A549 (cell line): ENCODE measurements around the gene KRTAP9-1. TPM values are rescaled to one million over a fixed set of nuclear protein-coding genes. Genes with fewer than 3 reads are reported as not detected.
A peak's percentile ranks its signal among the peaks of the same experiment; 100 is the strongest.

ENCODE experiments used
- ATAC-seq, 2 experiments: fragments of 200-7000 bp in 1 of 2; fragments of >200 bp in 1 of 2; cut with Nextera tagmentation in 1 of 2; cut with Tn5 transposase in 1 of 2; 3 replicates each; pipeline versions ENCODE4 v1.8.0 to v1.9.1; 2018 to 2020; ENCODE audit warnings: mild to moderate bottlenecking in 1 of 2, moderate library complexity in 1 of 2
- CTCF ChIA-PET: fragments of 300-600 bp; sonication (Branson Sonifier 250); formaldehyde crosslinking; extraction: SDS; loops from one replicate; lab custom pipeline; 2021; ENCODE audit warnings: antibody characterized with exemption, inconsistent platforms; lab: Yijun Ruan, JAX
- POLR2A ChIA-PET: fragments of 350-600 bp; formaldehyde crosslinking; extraction: SDS; loops from one replicate; lab custom pipeline; 2021; ENCODE audit warnings: antibody characterized with exemption, inconsistent platforms; lab: Yijun Ruan, JAX
- DNase-seq, 2 experiments: peaks; one replicate each; pipeline versions ENCODE4 v3.0.0 to v3.0.0-alpha.2; 2011 to 2016; ENCODE audit warnings: low read depth in 1 of 2, low spot score in 1 of 2
- FAIRE-seq: peaks from 2 replicates; lab custom pipeline; 2011; peaks lifted over from hg19 to GRCh38; lab: Jason Lieb, UNC
- H3K27ac ChIP-seq, 2 experiments: fragments of >200 bp; sonication (Bioruptor Twin); formaldehyde crosslinking; 3 replicates each; pipeline ENCODE4 v1.5.1; 2016 to 2017
- H3K4me1 ChIP-seq: fragments of >200 bp; sonication (Bioruptor Twin); formaldehyde crosslinking; 3 replicates; pipeline ENCODE4 v1.6.1; 2016
- H3K4me2 ChIP-seq: fragments of >200 bp; sonication (Bioruptor Twin); formaldehyde crosslinking; 3 replicates; pipeline ENCODE4 v1.6.1; 2016
- H3K4me3 ChIP-seq: fragments of >200 bp; sonication (Bioruptor Twin); formaldehyde crosslinking; 3 replicates; pipeline ENCODE4 v1.5.1; 2016
- H3K9me3 ChIP-seq: fragments of >200 bp; sonication (Bioruptor Twin); formaldehyde crosslinking; 3 replicates; pipeline ENCODE4 v1.6.1; 2016
- CBX2 ChIP-seq: fragments of 200-600 bp; sonication (generic); IDR thresholded peaks from 2 replicates; pipeline ENCODE4 v1.6.1; 2016; ENCODE audit warnings: low read depth, mild to moderate bottlenecking, borderline replicate concordance
- CHD2 ChIP-seq: fragments of 150-350 bp; IDR thresholded peaks from 2 replicates; pipeline ENCODE4 v1.6.1; 2014; ENCODE audit warnings: low read length; ENCODE audit not compliant: partially characterized antibody
- FOSL2 ChIP-seq, 2 experiments: fragments of 450-650 bp in 1 of 2; fragments of >200 bp in 1 of 2; sonication (Bioruptor Twin) in 1 of 2; formaldehyde crosslinking; IDR thresholded peaks; 2 replicates each; pipeline versions ENCODE4 v1.5.0 to v1.6.1; 2016 to 2020; ENCODE audit warnings: mild to moderate bottlenecking in 1 of 2, moderate library complexity in 1 of 2
- GATA3 ChIP-seq: IDR thresholded peaks from 2 replicates; pipeline ENCODE4 v1.6.1; 2012; ENCODE audit warnings: borderline replicate concordance
- HDAC2 ChIP-seq: fragments of 200-600 bp; sonication (generic); IDR thresholded peaks from 2 replicates; pipeline ENCODE4 v1.6.1; 2016
- KDM5A ChIP-seq: fragments of 200-600 bp; sonication (generic); IDR thresholded peaks from 2 replicates; pipeline ENCODE4 v1.6.1; 2016; ENCODE audit warnings: antibody characterized with exemption, mild to moderate bottlenecking
- MAFK ChIP-seq: fragments of 450-650 bp; IDR thresholded peaks from 2 replicates; pipeline ENCODE4 v1.6.1; 2014; ENCODE audit not compliant: partially characterized antibody
- MAZ ChIP-seq: fragments of 150-350 bp; IDR thresholded peaks from 2 replicates; pipeline ENCODE4 v1.6.1; 2014; ENCODE audit warnings: antibody characterized with exemption, low read depth, low read length, borderline replicate concordance
- MYC ChIP-seq: IDR thresholded peaks from 2 replicates; pipeline ENCODE4 v1.6.1; 2012; ENCODE audit warnings: mild to moderate bottlenecking, inconsistent platforms, low read length, improper control_type of control experiment, borderline replicate concordance
- RARB ChIP-seq: fragments of 250-450 bp; sonication (Bioruptor Pico); IDR thresholded peaks from 2 replicates; pipeline ENCODE4 v1.8.0; 2021; ENCODE audit warnings: mild to moderate bottlenecking, moderate library complexity
- RCOR1 ChIP-seq: fragments of 150-350 bp; IDR thresholded peaks from 2 replicates; pipeline ENCODE4 v1.6.1; 2014; ENCODE audit warnings: antibody characterized with exemption, low read length, low read depth
- TFCP2L1 ChIP-seq: fragments of 250-450 bp; sonication (Bioruptor Pico); IDR thresholded peaks from 2 replicates; pipeline ENCODE4 v1.5.0; 2021; ENCODE audit warnings: mild to moderate bottlenecking
- TP53 ChIP-seq: fragments of 250-450 bp; sonication (Bioruptor Pico); IDR thresholded peaks from 2 replicates; pipeline ENCODE4 v1.5.0; 2021; ENCODE audit warnings: mild to moderate bottlenecking, moderate library complexity
- ZFP36 ChIP-seq: fragments of 450-650 bp; IDR thresholded peaks from 2 replicates; pipeline ENCODE4 v1.6.1; 2014; ENCODE audit warnings: borderline replicate concordance; ENCODE audit not compliant: partially characterized antibody
- ZNF302 ChIP-seq: fragments of 250-450 bp; sonication (Bioruptor Pico); IDR thresholded peaks from 2 replicates; pipeline ENCODE4 v1.9.0; 2021; ENCODE audit warnings: inconsistent platforms, mild to moderate bottlenecking, moderate library complexity
- WGBS: methylation state at CpG from one replicate; pipeline ENCODE4 v1.1.6; 2017; ENCODE audit errors: missing lambda C conversion rate; 5-methylcytosine and 5-hydroxymethylcytosine counted together
- polyA plus RNA-seq, 4 experiments: library from polyadenylated mRNA; depleted of rRNA in 3 of 4; stranded (reverse); fragments of >200 nt; fragmentation: RNase III in 1 of 4; extraction: RNeasy Plus Mini Kit Qiagen cat#74134 plus additional on column Dnase treatment in 1 of 4; gene quantifications; 2 replicates in 3 of 4; 3 replicates in 1 of 4; pipeline ENCODE4 v1.2.3, GENCODE V29; 2011 to 2017
- TF ChIP-seq, protein P1 (sequence below): fragments of >200 bp; sonication (Bioruptor Twin); formaldehyde crosslinking; IDR thresholded peaks from 2 replicates; pipeline ENCODE4 v1.6.1; 2016
- TF ChIP-seq, protein P2 (sequence below): fragments of >200 bp; sonication (Bioruptor Twin); formaldehyde crosslinking; IDR thresholded peaks from 3 replicates; pipeline ENCODE4 v1.5.1; 2016
- TF ChIP-seq, protein P3 (sequence below): fragments of 450-650 bp; IDR thresholded peaks from 2 replicates; pipeline ENCODE4 v1.6.1; 2014; ENCODE audit warnings: antibody characterized with exemption

KRTAP9-1 gene
- polyA plus RNA-seq, 2 of the 4 experiments (the other 2 are of a cell fraction), result not detected

DNA sequence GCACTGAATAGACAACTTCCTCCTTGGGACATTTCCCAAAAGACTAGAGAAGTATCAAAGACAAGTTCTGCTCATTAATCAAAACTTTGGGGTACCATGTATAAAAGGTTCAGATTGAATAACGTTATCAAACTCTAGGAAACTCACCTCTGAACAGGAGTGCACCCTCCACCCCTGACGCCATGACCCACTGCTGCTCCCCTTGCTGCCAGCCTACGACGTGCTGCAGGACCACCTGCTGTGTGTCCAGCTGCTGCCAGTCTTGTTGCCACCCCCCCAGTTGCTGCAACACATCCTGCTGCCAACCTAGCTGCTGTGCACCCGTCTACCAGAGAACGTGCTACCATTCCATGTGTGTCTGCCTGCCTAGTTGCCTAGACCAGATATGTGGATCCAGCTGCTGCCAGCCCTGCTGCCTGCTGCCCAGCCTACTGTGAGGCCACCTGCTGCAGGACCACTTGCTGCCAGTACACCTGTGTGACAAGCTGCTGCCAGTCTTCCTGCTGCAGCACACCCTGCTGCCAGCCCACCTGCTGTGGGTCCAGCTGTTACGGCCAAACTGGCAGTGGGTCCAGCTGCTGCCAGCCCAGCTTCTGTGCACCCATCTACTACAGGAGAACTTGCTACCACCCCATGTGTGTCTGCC, 23.0 kb downstream of the KRTAP9-1 start:
- CTCF ChIA-PET, result interaction anchor here (0.9 to 2.0 kb wide), 5 partner anchors 13 to 450 kb away, joined by 3 to 7 read pairs (median 3); no protein-coding TSS in a partner anchor
- peak overlapping the region; percentile 62 for H3K4me2 ChIP-seq
- FAIRE-seq, result no peak
- no peak overlapping the region for H3K4me3 ChIP-seq
- POLR2A ChIA-PET, result no interaction called here
- H3K27ac ChIP-seq, result peak overlapping the region; percentile 62 to 78
- TF ChIP-seq HDAC2 (no peak), MAFK (no peak)
- peak; percentile 18 to 57 for DNase-seq
- 0 out of 3 replicates have a peak, but pooled peaks cover 6% of the 10 kb centered on the region for H3K9me3 ChIP-seq
- peaks cover 24% of the 10 kb centered on the region for H3K4me1 ChIP-seq
- ATAC-seq, result peak; percentile 82 to 84
- WGBS, result 15% methylated on average over 7 of the region's 7 CpGs

DNA sequence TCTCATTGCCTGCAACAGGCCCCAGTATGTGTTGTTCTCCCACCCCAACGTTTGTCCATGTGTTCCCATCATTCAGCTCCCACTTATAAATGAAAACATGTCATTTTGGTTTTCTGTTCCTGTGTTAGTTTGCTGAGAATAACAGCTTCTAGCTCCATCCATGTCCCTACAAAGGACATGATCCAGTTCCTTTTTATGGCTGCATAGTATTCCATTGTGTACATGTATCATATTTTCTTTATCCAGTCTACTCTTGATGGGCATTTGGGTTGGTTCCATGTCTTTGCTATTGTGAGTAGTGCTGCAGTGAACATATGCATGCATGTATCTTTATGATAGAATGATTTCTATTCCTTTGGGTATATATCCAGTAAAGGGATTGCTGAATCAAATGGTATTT, 26.0 kb downstream of the KRTAP9-1 start:
- no peak for ATAC-seq
- no peak for DNase-seq
- 78% methylated on average over 1 of the region's 1 CpG for WGBS
- Histone ChIP-seq H3K27ac (no peak overlapping the region), H3K9me3 (peaks cover 6% of the 10 kb centered on the region; the same call in 1 of the 3 replicates), H3K4me2 (no peak overlapping the region)
- CTCF ChIA-PET, result interaction anchor here (1.1 to 1.3 kb wide), 2 partner anchors 28 to 333 kb away, joined by 3 read pairs; no protein-coding TSS in a partner anchor
- POLR2A ChIA-PET, result no interaction called here
- no peak for TF ChIP-seq CHD2
- no peak for TF ChIP-seq TP53 (CRISPR knock-in tag)
- TF ChIP-seq, protein P1, sequence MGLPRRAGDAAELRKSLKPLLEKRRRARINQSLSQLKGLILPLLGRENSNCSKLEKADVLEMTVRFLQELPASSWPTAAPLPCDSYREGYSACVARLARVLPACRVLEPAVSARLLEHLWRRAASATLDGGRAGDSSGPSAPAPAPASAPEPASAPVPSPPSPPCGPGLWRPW, result no peak
- no peak for TF ChIP-seq RARB (CRISPR knock-in tag)
- no peak for TF ChIP-seq MYC
- TF ChIP-seq FOSL2 (IDR thresholded peaks at IDR 0.05), result no peak
- no peak for TF ChIP-seq FOSL2 (CRISPR knock-in tag; IDR thresholded peaks at IDR 0.05)
- TF ChIP-seq RCOR1, result no peak
- TF ChIP-seq ZNF302, result no peak
- TF ChIP-seq CBX2, result no peak
- no peak for TF ChIP-seq TFCP2L1
- TF ChIP-seq, protein P2, sequence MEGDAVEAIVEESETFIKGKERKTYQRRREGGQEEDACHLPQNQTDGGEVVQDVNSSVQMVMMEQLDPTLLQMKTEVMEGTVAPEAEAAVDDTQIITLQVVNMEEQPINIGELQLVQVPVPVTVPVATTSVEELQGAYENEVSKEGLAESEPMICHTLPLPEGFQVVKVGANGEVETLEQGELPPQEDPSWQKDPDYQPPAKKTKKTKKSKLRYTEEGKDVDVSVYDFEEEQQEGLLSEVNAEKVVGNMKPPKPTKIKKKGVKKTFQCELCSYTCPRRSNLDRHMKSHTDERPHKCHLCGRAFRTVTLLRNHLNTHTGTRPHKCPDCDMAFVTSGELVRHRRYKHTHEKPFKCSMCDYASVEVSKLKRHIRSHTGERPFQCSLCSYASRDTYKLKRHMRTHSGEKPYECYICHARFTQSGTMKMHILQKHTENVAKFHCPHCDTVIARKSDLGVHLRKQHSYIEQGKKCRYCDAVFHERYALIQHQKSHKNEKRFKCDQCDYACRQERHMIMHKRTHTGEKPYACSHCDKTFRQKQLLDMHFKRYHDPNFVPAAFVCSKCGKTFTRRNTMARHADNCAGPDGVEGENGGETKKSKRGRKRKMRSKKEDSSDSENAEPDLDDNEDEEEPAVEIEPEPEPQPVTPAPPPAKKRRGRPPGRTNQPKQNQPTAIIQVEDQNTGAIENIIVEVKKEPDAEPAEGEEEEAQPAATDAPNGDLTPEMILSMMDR, result no peak
- TF ChIP-seq HDAC2, result no peak
- TF ChIP-seq GATA3, result no peak
- no peak for TF ChIP-seq KDM5A
- TF ChIP-seq MAZ, result no peak
- TF ChIP-seq, all 56 proteins: peak for 0
- Histone ChIP-seq H3K4me3 (no peak overlapping the region), H3K4me1 (peaks cover 24% of the 10 kb centered on the region)
- peak; percentile 32 for FAIRE-seq

DNA sequence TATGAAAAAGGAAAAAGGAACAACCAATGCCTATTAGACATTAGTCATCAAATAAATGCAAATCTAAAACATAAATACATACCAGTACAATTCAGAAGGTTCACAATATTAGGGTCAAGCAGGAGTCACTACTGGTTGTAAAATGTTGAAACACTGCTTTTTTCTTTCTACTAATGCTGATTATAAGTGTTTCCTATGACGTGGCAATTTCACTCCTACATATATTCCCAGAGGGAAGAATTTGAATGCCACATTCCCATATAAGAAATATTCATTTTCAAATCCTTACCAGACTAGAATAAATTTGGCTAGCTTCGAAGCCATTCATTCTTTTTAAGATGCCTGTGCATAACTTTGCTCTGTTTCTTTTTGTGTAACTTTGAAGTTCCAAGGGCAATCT, 34.1 kb downstream of the KRTAP9-1 start:
- H3K4me1 ChIP-seq, result no peaks in the 10 kb centered on the region
- no peak overlapping the region for H3K4me3 ChIP-seq
- WGBS, result 68% methylated on average over 2 of the region's 2 CpGs
- ChIA-PET CTCF (no interaction called here), POLR2A (no interaction called here)
- H3K9me3 ChIP-seq, result peaks cover 3% of the 10 kb centered on the region; the same call in 1 of the 3 replicates
- FAIRE-seq (peak; percentile 18), DNase-seq (no peak), ATAC-seq (no peak)
- no peak overlapping the region for H3K27ac ChIP-seq
- no peak overlapping the region for H3K4me2 ChIP-seq
- TF ChIP-seq ZFP36 (no peak), MAFK (peak; percentile 40)
- TF ChIP-seq, protein P3, sequence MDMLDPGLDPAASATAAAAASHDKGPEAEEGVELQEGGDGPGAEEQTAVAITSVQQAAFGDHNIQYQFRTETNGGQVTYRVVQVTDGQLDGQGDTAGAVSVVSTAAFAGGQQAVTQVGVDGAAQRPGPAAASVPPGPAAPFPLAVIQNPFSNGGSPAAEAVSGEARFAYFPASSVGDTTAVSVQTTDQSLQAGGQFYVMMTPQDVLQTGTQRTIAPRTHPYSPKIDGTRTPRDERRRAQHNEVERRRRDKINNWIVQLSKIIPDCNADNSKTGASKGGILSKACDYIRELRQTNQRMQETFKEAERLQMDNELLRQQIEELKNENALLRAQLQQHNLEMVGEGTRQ, result no peak
- TF ChIP-seq, all 56 proteins: peak for 1
